Measurements from ENCODE around the gene RBM20.

RBM20 gene

GRCh38 chr10:110803830-110804338 lies 159.7 kb downstream of the RBM20 start:
- peaks cover 5% of the 10 kb centered on the region for H3K36me3 ChIP-seq
- no peak overlapping the region for H3K27ac ChIP-seq
- H3K4me3 ChIP-seq (ENCODE audit: low read depth, low read length), result no peak overlapping the region
- peak; percentile 84 for TF ChIP-seq CTCF (IDR thresholded peaks at IDR 0.05; ENCODE audit: low read depth, low read length)
- DNase-seq, result peak; percentile 40
- no peaks in the 10 kb centered on the region for H3K27me3 ChIP-seq (ENCODE audit: insufficient read depth, low read depth, severe bottlenecking)
- H3K9me3 ChIP-seq (ENCODE audit: severe bottlenecking), result no peaks in the 10 kb centered on the region

- Histone ChIP-seq H3K4me3 (ENCODE audit: low read depth, low read length) (no peak overlapping the region), H3K36me3 (peaks cover 5% of the 10 kb centered on the region), H3K27me3 (ENCODE audit: insufficient read depth, low read depth, severe bottlenecking) (no peaks in the 10 kb centered on the region), H3K9me3 (ENCODE audit: severe bottlenecking) (no peaks in the 10 kb centered on the region), H3K27ac (no peak overlapping the region)
- DNase-seq, result no peak
- TF ChIP-seq CTCF (IDR thresholded peaks at IDR 0.05; ENCODE audit: low read depth, low read length), result no peak
These were observed 160.2 kb downstream of the RBM20 start for GRCh38 chr10:110804376-110804775.

DNA sequence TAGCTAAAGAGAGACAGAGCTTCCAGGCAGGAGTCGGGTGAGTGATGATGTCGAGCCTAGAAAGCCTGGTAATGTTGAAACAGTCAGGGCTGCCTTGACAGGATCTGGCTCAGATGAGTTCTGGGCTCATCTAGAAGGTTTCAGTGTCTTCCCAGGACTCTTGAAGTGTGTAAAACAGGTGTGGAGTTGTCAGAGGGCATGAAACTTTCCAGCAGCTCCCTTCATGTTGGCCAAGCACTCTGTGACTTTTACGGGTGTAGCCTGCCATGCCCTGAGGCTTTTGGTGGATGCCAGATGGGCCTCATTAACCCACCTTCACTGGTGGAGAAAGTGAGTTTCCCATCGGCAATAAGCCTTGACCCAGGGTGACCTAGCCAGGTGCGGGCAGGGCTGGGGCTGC lies 161.2 kb downstream of the RBM20 start:
- Histone ChIP-seq H3K4me3 (ENCODE audit: low read depth, low read length) (no peak overlapping the region), H3K27ac (no peak overlapping the region), H3K27me3 (ENCODE audit: insufficient read depth, low read depth, severe bottlenecking) (no peaks in the 10 kb centered on the region), H3K9me3 (ENCODE audit: severe bottlenecking) (no peaks in the 10 kb centered on the region), H3K36me3 (no peaks in the 10 kb centered on the region; the same call in none of the 2 replicates)
- no peak for TF ChIP-seq CTCF (IDR thresholded peaks at IDR 0.05; ENCODE audit: low read depth, low read length)
- DNase-seq, result no peak

DNA sequence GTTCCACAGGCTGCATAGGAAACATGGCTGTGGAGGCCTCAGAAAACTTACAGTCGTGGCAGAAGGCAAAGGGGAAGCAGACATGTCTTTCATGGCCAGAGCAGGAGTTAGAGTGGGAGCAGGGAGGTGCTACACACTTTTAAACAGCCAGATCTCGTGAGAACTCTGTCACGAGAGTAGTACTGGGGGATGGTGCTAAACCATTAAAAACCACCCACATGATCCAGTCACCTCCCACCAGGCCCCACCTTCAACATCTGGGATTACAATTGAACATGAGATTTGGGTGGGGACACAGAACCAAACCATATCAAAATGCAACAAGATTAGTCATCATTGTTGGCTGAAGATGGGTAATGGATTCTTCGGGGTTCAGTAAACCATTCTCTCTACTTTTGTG lies 162.2 kb downstream of the RBM20 start:
- TF ChIP-seq CTCF (IDR thresholded peaks at IDR 0.05; ENCODE audit: low read depth, low read length), result no peak
- no peaks in the 10 kb centered on the region for H3K9me3 ChIP-seq (ENCODE audit: severe bottlenecking)
- DNase-seq, result no peak
- H3K36me3 ChIP-seq, result no peaks in the 10 kb centered on the region
- no peak overlapping the region for H3K4me3 ChIP-seq (ENCODE audit: low read depth, low read length)
- no peak overlapping the region for H3K27ac ChIP-seq
- H3K27me3 ChIP-seq (ENCODE audit: insufficient read depth, low read depth, severe bottlenecking), result no peaks in the 10 kb centered on the region

GRCh38 chr10:110808123-110808522 lies 164.0 kb downstream of the RBM20 start:
- DNase-seq, result no peak
- H3K36me3 ChIP-seq, result no peaks in the 10 kb centered on the region; the same call in 1 of the 2 replicates
- TF ChIP-seq CTCF (IDR thresholded peaks at IDR 0.05; ENCODE audit: low read depth, low read length), result no peak

GRCh38 chr10:110808615-110809014 lies 164.5 kb downstream of the RBM20 start:
- no peak for TF ChIP-seq CTCF (IDR thresholded peaks at IDR 0.05; ENCODE audit: low read depth, low read length)
- DNase-seq, result no peak
- H3K36me3 ChIP-seq, result no peaks in the 10 kb centered on the region; the same call in 1 of the 2 replicates
- no peak overlapping the region for H3K4me3 ChIP-seq (ENCODE audit: low read depth, low read length)
- no peak overlapping the region for H3K27ac ChIP-seq
- H3K9me3 ChIP-seq (ENCODE audit: severe bottlenecking), result no peaks in the 10 kb centered on the region
- H3K27me3 ChIP-seq (ENCODE audit: insufficient read depth, low read depth, severe bottlenecking), result no peaks in the 10 kb centered on the region

More at GRCh38 chr10:110808123-110808522, 164.0 kb downstream of the RBM20 start:
- no peaks in the 10 kb centered on the region for H3K9me3 ChIP-seq (ENCODE audit: severe bottlenecking)
- no peak overlapping the region for H3K27ac ChIP-seq
- H3K4me3 ChIP-seq (ENCODE audit: low read depth, low read length), result no peak overlapping the region
- H3K27me3 ChIP-seq (ENCODE audit: insufficient read depth, low read depth, severe bottlenecking), result no peaks in the 10 kb centered on the region

All from WERI-Rb-1 (cell line).